HepG2 (cell line): ENCODE data around the gene TTLL4. TPM values are rescaled to one million over a fixed set of nuclear protein-coding genes. Genes with fewer than 3 reads are reported as not detected.

ENCODE experiments used
- CEBPB ChIP-seq: IDR thresholded peaks from 2 replicates; pipeline ENCODE4 v1.6.1; 2011; ENCODE audit warnings: low read depth, low read length, improper control_type of control experiment, borderline replicate concordance
- CREM ChIP-seq, 2 experiments: sonication (generic) in 1 of 2; formaldehyde crosslinking in 1 of 2; IDR thresholded peaks; 2 replicates each; pipeline versions ENCODE4 v1.4.0 to v1.6.1; 2016 to 2020; ENCODE audit warnings: antibody characterized with exemption in 1 of 2, mild to moderate bottlenecking in 1 of 2, missing genetic modification reagents in 1 of 2
- FOXC1 ChIP-seq: sonication (generic); formaldehyde crosslinking; IDR thresholded peaks from 2 replicates; pipeline ENCODE4 v1.8.0; 2022; ENCODE audit warnings: mild to moderate bottlenecking, missing genetic modification reagents, borderline replicate concordance
- GATAD2A ChIP-seq: IDR thresholded peaks from 2 replicates; pipeline ENCODE4 v1.6.1; 2016
- HMGXB3 ChIP-seq: sonication (generic); formaldehyde crosslinking; IDR thresholded peaks from 2 replicates; pipeline ENCODE4 v1.4.0; 2020; ENCODE audit warnings: missing genetic modification reagents, borderline replicate concordance
- KAT7 ChIP-seq: IDR thresholded peaks from 2 replicates; pipeline ENCODE4 v1.6.1; 2018; ENCODE audit warnings: borderline replicate concordance, missing compliant biosample characterization
- KDM3A ChIP-seq: IDR thresholded peaks from 2 replicates; pipeline ENCODE4 v1.6.1; 2018; ENCODE audit warnings: low read depth, missing compliant biosample characterization
- KLF6 ChIP-seq: IDR thresholded peaks from 2 replicates; pipeline ENCODE4 v1.8.0; 2016; ENCODE audit warnings: missing biosample characterization, missing genetic modification reagents
- MEF2D ChIP-seq: sonication (generic); formaldehyde crosslinking; IDR thresholded peaks from 2 replicates; pipeline ENCODE4 v1.5.1; 2020; ENCODE audit warnings: mild to moderate bottlenecking, missing genetic modification reagents
- PATZ1 ChIP-seq: sonication (generic); formaldehyde crosslinking; IDR thresholded peaks from 2 replicates; pipeline ENCODE4 v1.4.0; 2020; ENCODE audit warnings: missing genetic modification reagents
- PRDM15 ChIP-seq: sonication (generic); formaldehyde crosslinking; IDR thresholded peaks from 2 replicates; pipeline ENCODE4 v1.4.0; 2020; ENCODE audit warnings: missing genetic modification reagents
- RFX1 ChIP-seq: fragments of 450-650 bp; IDR thresholded peaks from 2 replicates; pipeline ENCODE4 v1.6.1; 2017
- ZKSCAN8 ChIP-seq: IDR thresholded peaks from 2 replicates; pipeline ENCODE4 v1.6.1; 2016; ENCODE audit warnings: borderline replicate concordance, missing genetic modification reagents, missing compliant biosample characterization
- ZNF234 ChIP-seq: sonication (generic); formaldehyde crosslinking; conservative IDR thresholded peaks from 2 replicates; pipeline ENCODE4 v1.5.1; 2020; ENCODE audit warnings: mild to moderate bottlenecking, missing genetic modification reagents
- ZNF331 ChIP-seq: sonication (generic); formaldehyde crosslinking; IDR thresholded peaks from 2 replicates; pipeline ENCODE4 v1.4.0; 2020; ENCODE audit warnings: missing genetic modification reagents
- ZNF343 ChIP-seq: sonication (generic); formaldehyde crosslinking; IDR thresholded peaks from 2 replicates; pipeline ENCODE4 v1.4.0; 2020; ENCODE audit warnings: mild to moderate bottlenecking, missing genetic modification reagents
- ZNF510 ChIP-seq: sonication (generic); formaldehyde crosslinking; IDR thresholded peaks from 2 replicates; pipeline ENCODE4 v1.4.0; 2020; ENCODE audit warnings: low read depth, mild to moderate bottlenecking, missing genetic modification reagents
- ZNF605 ChIP-seq: sonication (generic); formaldehyde crosslinking; IDR thresholded peaks from 2 replicates; pipeline ENCODE4 v1.8.0; 2022; ENCODE audit warnings: mild to moderate bottlenecking, missing genetic modification reagents
- ZNF747 ChIP-seq: sonication (generic); formaldehyde crosslinking; IDR thresholded peaks from 2 replicates; pipeline ENCODE4 v1.8.1; 2023; ENCODE audit warnings: missing genetic modification reagents, mild to moderate bottlenecking, borderline replicate concordance
- polyA plus RNA-seq, 8 experiments: library from polyadenylated mRNA; depleted of rRNA in 3 of 8; stranded (reverse) in 7 of 8; unstranded in 1 of 8; fragments of >200 nt; fragmentation: Illumina TruSeq in 4 of 8; extraction: Trizol in 4 of 8; gene quantifications; 2 replicates each; pipeline versions ENCODE4 v1.2.1 to v1.2.3, GENCODE V29; 2011 to 2016; ENCODE audit warnings: low read depth in 4 of 8, missing spikeins in 1 of 8, mixed read lengths in 1 of 8; ENCODE audit not compliant: insufficient read depth in 1 of 8
- total RNA-seq, 5 experiments: library from RNA; depleted of rRNA; stranded (reverse); fragments of >200 nt; fragmentation: Illumina TruSeq; extraction: Trizol; gene quantifications; 2 replicates each; pipeline ENCODE4 v1.2.3, GENCODE V29; 2016; ENCODE audit warnings: low read depth in 1 of 5

TTLL4 gene
- total and polyA plus RNA-seq, 2 of the 13 experiments (the other 11 are each of a cell fraction or from before 2014, with no cell fraction given): 77.5 to 84.6 TPM

GRCh38 chr2:218745559-218746469 lies 35.2 kb downstream of the TTLL4 start (continued):
- TF ChIP-seq ZKSCAN8 (CRISPR knock-in tag): 0 out of 2 replicates have a peak, but pooled peaks have one; percentile 9
- no peak for TF ChIP-seq ZNF234 (CRISPR knock-in tag)
- peak; percentile 27; the same call in 1 of the 2 replicates for TF ChIP-seq CREM (IDR thresholded peaks at IDR 0.05)
- TF ChIP-seq CREM (CRISPR knock-in tag; IDR thresholded peaks at IDR 0.05): no peak
- TF ChIP-seq RFX1: peak; percentile 61
- 0 out of 2 replicates have a peak, but pooled peaks have one; percentile 0 for TF ChIP-seq FOXC1 (CRISPR knock-in tag)
- no peak for TF ChIP-seq KDM3A (CRISPR knock-in tag)
- peak; percentile 83 for TF ChIP-seq GATAD2A (CRISPR knock-in tag)
- no peak for TF ChIP-seq CEBPB
- TF ChIP-seq ZNF605 (CRISPR knock-in tag): peak; percentile 84
- 0 out of 2 replicates have a peak, but pooled peaks have one; percentile 29 for TF ChIP-seq ZNF343 (CRISPR knock-in tag)
- peak; percentile 63 for TF ChIP-seq PATZ1 (CRISPR knock-in tag)
- peak; percentile 80; the same call in 1 of the 2 replicates for TF ChIP-seq ZNF747 (CRISPR knock-in tag)
- peak; percentile 50; the same call in 1 of the 2 replicates for TF ChIP-seq PRDM15 (CRISPR knock-in tag)
- TF ChIP-seq MEF2D (CRISPR knock-in tag): no peak
- no peak for TF ChIP-seq KAT7
- no peak for TF ChIP-seq KLF6
- peak; percentile 70; the same call in 1 of the 2 replicates for TF ChIP-seq ZNF331 (CRISPR knock-in tag)
- TF ChIP-seq HMGXB3 (CRISPR knock-in tag): 0 out of 2 replicates have a peak, but pooled peaks have one; percentile 45
- peak; percentile 79; the same call in 1 of the 2 replicates for TF ChIP-seq ZNF510 (CRISPR knock-in tag)
